GM18870 (cell line): ENCODE data around the gene SPATA21.

ENCODE experiments used
- ATAC-seq: cut with Tn5 transposase; IDR thresholded peaks from one replicate; pipeline ENCODE4 v1.9.1; 2021; ENCODE audit warnings: moderate library complexity; ENCODE audit not compliant: unreplicated experiment

SPATA21 gene

GRCh38 chr1:16451841-16452528 lies 14.8 kb upstream of the SPATA21 start:
- ATAC-seq: no peak

DNA sequence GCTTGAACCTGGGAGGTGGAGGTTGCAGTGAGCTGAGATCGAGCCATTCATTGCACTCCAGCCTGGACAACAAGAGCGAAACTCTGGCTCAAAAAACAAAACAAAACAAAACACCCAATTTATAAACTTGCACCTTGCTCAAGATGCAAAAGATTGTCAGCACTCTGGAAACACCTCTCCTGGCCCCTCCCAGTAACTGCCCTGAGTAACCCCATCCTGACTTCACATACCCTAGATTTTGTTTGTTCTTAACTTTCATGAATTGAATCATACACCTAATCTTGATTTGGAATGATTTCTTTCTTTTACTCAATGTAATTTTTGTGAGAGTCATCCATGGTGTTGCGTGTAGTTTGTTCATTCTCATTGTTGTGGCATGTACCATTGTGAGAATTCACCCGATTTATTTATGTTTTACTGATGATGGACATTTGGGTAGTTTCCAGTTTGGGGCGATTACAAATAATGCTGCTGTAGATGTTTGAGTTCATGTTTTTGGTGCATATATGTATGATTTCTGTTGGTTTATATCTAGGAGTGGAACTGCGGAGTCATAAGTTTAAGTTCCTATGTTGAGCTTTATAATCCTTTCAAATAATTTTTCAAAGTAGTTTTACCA lies 13.7 kb upstream of the SPATA21 start:
- ATAC-seq: no peak

GRCh38 chr1:16449666-16450065 lies 12.4 kb upstream of the SPATA21 start:
- no peak for ATAC-seq

DNA sequence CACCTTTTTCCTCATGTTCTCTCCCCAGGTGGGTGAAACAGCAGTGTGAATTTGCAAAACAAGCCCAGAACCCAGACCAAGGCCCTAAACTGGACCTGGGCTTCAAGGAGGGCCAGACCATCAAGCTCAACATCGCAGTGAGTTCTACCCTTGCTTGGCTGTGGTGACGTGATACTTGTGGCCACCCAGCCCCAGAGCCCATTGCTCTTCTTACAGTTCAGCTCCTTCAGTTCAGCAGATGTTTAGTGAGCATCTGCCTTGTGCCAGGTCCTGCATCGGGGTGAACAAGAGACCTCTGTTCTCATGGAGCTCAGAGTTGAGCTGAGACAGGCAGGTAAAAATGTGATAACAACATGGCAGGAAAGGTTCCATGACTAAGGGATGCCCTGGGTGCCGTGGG lies 11.8 kb upstream of the SPATA21 start:
- ATAC-seq: no peak

- ATAC-seq: no peak
Measured at GRCh38 chr1:16447641-16448040, 10.4 kb upstream of the SPATA21 start.

DNA sequence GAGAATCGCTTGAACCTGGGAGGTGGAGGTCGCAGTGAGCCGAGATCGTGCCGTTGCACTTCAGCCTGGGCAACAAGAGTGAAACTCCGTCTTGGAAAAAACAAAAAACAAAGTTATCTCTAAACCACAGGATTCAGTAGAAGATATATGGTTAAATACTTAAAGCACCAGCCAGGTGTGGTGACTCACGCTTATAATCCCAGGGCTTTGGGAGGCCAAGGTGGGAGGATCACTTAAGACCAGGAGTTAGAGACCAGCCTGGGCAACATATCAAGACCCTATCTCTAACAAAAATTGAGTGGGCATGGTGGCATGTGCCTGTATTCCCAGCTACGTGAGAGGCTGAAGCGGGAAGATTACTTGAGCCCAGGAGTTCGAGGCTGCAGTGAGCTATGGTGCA lies 8.9 kb upstream of the SPATA21 start:
- ATAC-seq: no peak

- no peak for ATAC-seq
Measured at GRCh38 chr1:16445052-16445451, 7.8 kb upstream of the SPATA21 start.

GRCh38 chr1:16443975-16444770 lies 6.9 kb upstream of the SPATA21 start:
- no peak for ATAC-seq

- no peak for ATAC-seq
Measured at GRCh38 chr1:16442941-16443340, 5.7 kb upstream of the SPATA21 start.

- no peak for ATAC-seq
Measured at GRCh38 chr1:16442265-16442664, 5.0 kb upstream of the SPATA21 start.

- ATAC-seq: no peak
Measured at GRCh38 chr1:16441282-16441665, 4.0 kb upstream of the SPATA21 start.

GRCh38 chr1:16440470-16441281 lies 3.5 kb upstream of the SPATA21 start, which contains the start of gene NECAP2:
NECAP2 (plus strand) TSS chr1:16440724; CDS start chr1:16440762, 38 bp downstream.
- peak; percentile 74 for ATAC-seq

GRCh38 chr1:16440131-16440469 lies 2.9 kb upstream of the SPATA21 start:
- ATAC-seq: peak; percentile 33

- no peak for ATAC-seq
Measured at GRCh38 chr1:16438924-16439323, 1.7 kb upstream of the SPATA21 start.

DNA sequence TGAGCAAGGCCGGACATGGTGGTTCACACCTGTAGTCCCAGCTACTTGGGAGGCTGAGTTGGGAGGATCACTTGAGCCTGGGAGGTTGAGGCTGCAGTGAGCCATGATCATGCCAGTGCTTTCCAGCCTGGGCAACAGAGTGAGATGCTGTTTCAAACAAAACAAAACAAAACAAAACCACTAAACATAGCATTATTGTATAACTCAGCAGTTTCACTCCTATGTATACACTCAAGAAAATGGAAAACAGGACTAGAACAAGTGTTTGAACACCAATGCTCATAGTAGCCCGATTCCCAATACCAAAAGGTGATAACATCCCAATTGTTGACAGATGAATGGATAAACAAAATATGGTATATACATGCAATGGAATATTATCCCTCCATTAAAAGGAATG lies 1.3 kb upstream of the SPATA21 start:
- ATAC-seq: no peak

DNA sequence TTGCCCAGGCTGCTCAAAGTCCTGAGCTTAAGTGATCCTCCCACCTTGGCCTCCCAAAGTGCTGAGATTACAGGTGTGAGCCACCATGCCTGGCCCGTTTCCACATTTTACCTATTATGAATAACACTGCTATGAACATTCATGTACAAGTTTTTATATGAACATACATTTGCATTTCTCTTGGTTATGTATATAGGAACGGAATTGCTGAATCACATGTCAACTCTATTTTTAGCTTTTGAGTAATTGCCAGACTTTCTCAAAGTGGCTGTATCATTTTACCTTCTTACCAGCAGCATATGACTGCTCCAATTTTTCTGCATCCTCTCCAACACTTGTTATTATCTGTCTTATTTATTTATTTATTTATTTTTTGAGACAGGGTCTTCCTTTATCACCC lies 2.7 kb downstream of the SPATA21 start:
- ATAC-seq: no peak

- ATAC-seq: no peak
Measured at GRCh38 chr1:16434007-16434406, 3.2 kb downstream of the SPATA21 start.

DNA sequence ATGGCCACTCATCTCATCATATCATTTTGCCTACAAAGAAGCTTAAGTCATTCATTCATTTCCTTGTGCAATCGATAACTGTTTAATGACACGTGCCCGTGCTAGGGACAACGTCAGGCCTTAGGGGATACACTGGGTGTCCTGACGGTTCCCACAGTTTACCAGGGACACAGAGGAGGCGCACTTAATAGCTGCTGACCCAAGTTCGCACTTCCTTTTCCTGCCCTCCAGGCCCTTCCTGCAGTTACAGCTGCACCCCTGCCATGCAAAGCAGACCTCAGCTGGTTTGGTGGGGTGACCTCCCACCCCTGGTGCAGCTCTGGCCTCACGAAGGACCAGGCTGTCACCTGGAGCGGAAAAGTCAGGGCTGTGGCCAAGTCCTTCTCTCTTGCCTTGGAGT lies 4.2 kb downstream of the SPATA21 start:
- ATAC-seq: no peak

- no peak for ATAC-seq
Measured at GRCh38 chr1:16430606-16431005, 6.6 kb downstream of the SPATA21 start.

- no peak for ATAC-seq
Measured at GRCh38 chr1:16425125-16426025, 11.8 kb downstream of the SPATA21 start.
